Duodenal mucosa (tissue), 2 donors: Measurements from ENCODE around the gene PDC.
"Not testable (repeated sequence)": the region's sequence is repeated elsewhere in the genome, so short reads cannot be mapped to it uniquely, and the experiment has no call there.

Source experiments
- H3K27ac ChIP-seq: one replicate; pipeline ENCODE4 v1.7.0; 2013; ENCODE audit warnings: low read depth, low read length
- H3K27me3 ChIP-seq, 2 donors: one replicate each; pipeline ENCODE4 v1.7.0; 2013; ENCODE audit warnings: low read length in 2 of 2, control low read depth in 1 of 2; ENCODE audit not compliant: insufficient read depth in 2 of 2, control insufficient read depth in 1 of 2
- H3K36me3 ChIP-seq, 2 donors: one replicate each; pipeline ENCODE4 v1.7.0; 2013; ENCODE audit warnings: low read length in 2 of 2, control low read depth in 1 of 2; ENCODE audit not compliant: insufficient read depth in 2 of 2, control insufficient read depth in 1 of 2
- H3K4me1 ChIP-seq, 2 donors: one replicate each; pipeline ENCODE4 v1.7.0; 2013; ENCODE audit warnings: low read length in 2 of 2, control low read depth in 1 of 2; ENCODE audit not compliant: insufficient read depth in 2 of 2, control insufficient read depth in 1 of 2
- H3K4me3 ChIP-seq, 2 donors: one replicate each; pipeline ENCODE4 v1.7.0; 2013; ENCODE audit warnings: low read length in 2 of 2, low read depth in 1 of 2
- H3K9ac ChIP-seq, 2 donors: one replicate each; pipeline ENCODE4 v1.7.0; 2013; ENCODE audit warnings: low read length in 2 of 2, low read depth in 1 of 2
- H3K9me3 ChIP-seq, 2 donors: one replicate each; pipeline ENCODE4 v1.7.0; 2013; ENCODE audit warnings: low read length in 2 of 2, control low read depth in 1 of 2; ENCODE audit not compliant: control insufficient read depth in 1 of 2

PDC gene

GRCh38 chr1:186473047-186473446, 12.1 kb upstream of the PDC start:
- H3K4me3 ChIP-seq, result no peak overlapping the region
- H3K27ac ChIP-seq, result no peak overlapping the region
- no peaks in the 10 kb centered on the region for H3K4me1 ChIP-seq
- no peaks in the 10 kb centered on the region for H3K36me3 ChIP-seq
- no peaks in the 10 kb centered on the region for H3K27me3 ChIP-seq
- H3K9me3 ChIP-seq, result no peaks in the 10 kb centered on the region
- H3K9ac ChIP-seq, result no peak overlapping the region

DNA sequence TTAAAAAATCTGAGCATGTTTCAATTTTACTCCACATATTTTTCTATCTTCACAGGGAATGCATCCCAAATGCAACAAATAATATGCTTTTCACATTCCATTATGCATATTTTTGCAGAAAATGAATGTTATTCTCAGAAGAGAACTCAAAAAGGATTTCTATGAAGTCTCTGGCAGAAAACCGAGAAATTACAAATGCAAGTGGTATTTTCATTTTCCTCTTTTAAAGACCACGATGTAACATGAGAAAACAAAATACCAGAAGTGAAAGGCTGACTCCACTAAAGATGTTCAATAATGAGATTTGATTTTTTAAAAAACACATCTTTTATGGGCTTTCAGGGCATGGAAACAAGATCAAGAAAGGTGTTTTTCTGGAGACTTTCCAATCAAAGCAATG, 5.0 kb upstream of the PDC start:
- H3K9me3 ChIP-seq, result no peaks in the 10 kb centered on the region
- no peaks in the 10 kb centered on the region for H3K27me3 ChIP-seq
- H3K9ac ChIP-seq, result no peak overlapping the region
- H3K4me1 ChIP-seq, result no peaks in the 10 kb centered on the region
- H3K4me3 ChIP-seq, result no peak overlapping the region
- no peaks in the 10 kb centered on the region for H3K36me3 ChIP-seq
- H3K27ac ChIP-seq, result no peak overlapping the region

DNA sequence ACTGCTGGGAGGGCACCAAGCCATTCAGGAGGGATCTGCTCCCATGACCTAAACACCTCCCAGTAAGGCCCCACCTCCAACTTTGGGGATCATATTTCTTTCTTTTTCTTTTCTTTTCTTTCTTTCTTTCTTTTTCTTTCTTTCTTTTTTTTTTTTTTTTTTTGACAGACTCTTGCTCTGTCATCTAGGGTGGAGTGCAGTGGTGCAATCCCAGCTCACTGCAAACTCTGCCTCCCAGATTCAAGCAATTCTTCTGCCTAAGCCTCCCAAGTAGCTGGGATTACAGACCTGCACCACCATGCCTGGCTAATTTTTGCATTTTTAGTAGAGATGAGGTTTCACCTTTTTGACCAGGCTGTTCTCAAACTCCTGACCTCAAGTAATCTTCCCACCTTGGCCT, 4.6 kb upstream of the PDC start:
- not testable (repeated sequence) for H3K4me3 ChIP-seq, H3K27ac ChIP-seq, H3K4me1 ChIP-seq, H3K36me3 ChIP-seq, H3K27me3 ChIP-seq, H3K9ac ChIP-seq, H3K9me3 ChIP-seq

- H3K9me3 ChIP-seq, result no peaks in the 10 kb centered on the region
- H3K9ac ChIP-seq, result no peak overlapping the region
- H3K27me3 ChIP-seq, result no peaks in the 10 kb centered on the region
- H3K4me3 ChIP-seq, result no peak overlapping the region
- H3K27ac ChIP-seq, result no peak overlapping the region
- no peaks in the 10 kb centered on the region for H3K4me1 ChIP-seq
- no peaks in the 10 kb centered on the region for H3K36me3 ChIP-seq
Measured at GRCh38 chr1:186463926-186464325, 3.0 kb upstream of the PDC start.

- H3K27me3 ChIP-seq, result no peaks in the 10 kb centered on the region
- H3K27ac ChIP-seq, result no peak overlapping the region
- H3K36me3 ChIP-seq, result no peaks in the 10 kb centered on the region
- H3K4me3 ChIP-seq, result no peak overlapping the region
- no peaks in the 10 kb centered on the region for H3K4me1 ChIP-seq
- H3K9me3 ChIP-seq, result no peaks in the 10 kb centered on the region
- no peak overlapping the region for H3K9ac ChIP-seq
Measured at GRCh38 chr1:186463511-186463910, 2.6 kb upstream of the PDC start.

DNA sequence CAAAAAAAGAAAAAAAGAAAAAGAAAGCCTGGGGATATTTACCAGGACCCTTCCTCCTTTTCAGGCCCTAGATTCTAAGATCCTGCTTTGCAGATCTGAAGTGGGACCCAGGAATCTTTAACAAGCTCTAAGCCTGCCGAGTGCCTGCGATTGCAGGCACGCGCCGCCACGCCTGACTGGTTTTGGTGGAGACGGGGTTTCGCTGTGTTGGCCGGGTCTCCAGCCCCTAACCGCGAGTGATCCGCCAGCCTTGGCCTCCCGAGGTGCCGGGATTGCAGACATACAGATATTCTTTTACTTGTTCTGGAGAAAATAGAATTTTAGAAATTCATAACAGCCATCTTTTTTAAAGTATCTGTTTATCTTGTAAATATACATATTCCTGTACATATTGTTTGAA, 1.8 kb downstream of the PDC start:
- not testable (repeated sequence) for H3K27ac ChIP-seq, H3K4me3 ChIP-seq, H3K9ac ChIP-seq, H3K4me1 ChIP-seq, H3K27me3 ChIP-seq, H3K9me3 ChIP-seq, H3K36me3 ChIP-seq

- no peak overlapping the region for H3K9ac ChIP-seq
- H3K4me1 ChIP-seq, result no peaks in the 10 kb centered on the region
- no peak overlapping the region for H3K27ac ChIP-seq
- H3K36me3 ChIP-seq, result no peaks in the 10 kb centered on the region
- H3K27me3 ChIP-seq, result no peaks in the 10 kb centered on the region
- no peak overlapping the region for H3K4me3 ChIP-seq
- no peaks in the 10 kb centered on the region for H3K9me3 ChIP-seq
Measured at GRCh38 chr1:186456729-186457255, 4.1 kb downstream of the PDC start.

GRCh38 chr1:186454981-186455380, 5.9 kb downstream of the PDC start:
- Histone ChIP-seq H3K27me3 (no peaks in the 10 kb centered on the region), H3K9me3 (no peaks in the 10 kb centered on the region), H3K4me3 (no peak overlapping the region), H3K36me3 (no peaks in the 10 kb centered on the region), H3K27ac (no peak overlapping the region), H3K9ac (no peak overlapping the region), H3K4me1 (no peaks in the 10 kb centered on the region)

DNA sequence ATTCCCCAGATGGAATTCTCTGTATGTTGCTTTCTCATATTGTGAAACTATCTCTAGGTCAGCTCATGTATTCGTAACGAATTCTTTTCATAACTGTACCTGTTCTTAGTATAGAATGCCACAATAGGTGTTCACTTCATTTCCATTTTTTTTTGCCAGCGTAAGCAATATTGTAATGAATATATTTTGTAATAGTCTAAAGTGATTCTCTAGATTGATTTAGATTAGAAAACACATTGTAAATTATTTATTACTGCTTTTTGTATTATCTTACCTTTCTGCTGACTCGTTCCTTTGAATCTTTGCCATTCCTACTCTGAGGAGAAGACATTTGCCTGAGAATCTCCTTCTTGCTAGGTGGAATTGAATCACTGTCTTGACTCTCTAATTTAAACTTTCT, 14.8 kb downstream of the PDC start:
- Histone ChIP-seq H3K9ac (no peak overlapping the region), H3K4me3 (no peak overlapping the region), H3K27ac (no peak overlapping the region), H3K4me1 (peaks cover 0 to 6% of the 10 kb centered on the region in 2 donors), H3K27me3 (no peaks in the 10 kb centered on the region), H3K9me3 (no peaks in the 10 kb centered on the region), H3K36me3 (no peaks in the 10 kb centered on the region)

DNA sequence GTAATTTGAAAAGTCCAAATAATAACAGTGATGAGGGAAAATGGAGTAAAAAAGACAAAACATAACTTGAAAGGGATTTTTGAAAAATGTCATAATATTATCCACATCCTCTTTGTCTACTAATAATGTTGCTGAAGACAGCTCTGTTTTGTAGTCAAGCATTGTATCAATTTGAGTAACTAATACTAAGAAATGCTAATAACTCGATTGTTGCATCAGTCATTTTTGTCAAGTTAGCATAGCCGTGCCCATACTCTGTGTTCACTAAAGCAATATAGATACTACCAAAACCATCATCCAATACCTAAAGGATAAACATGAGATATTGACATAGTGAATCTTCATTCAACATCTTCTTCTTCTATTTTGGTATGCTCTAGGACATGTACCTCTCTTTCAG, 17.3 kb downstream of the PDC start:
- Histone ChIP-seq H3K9me3 (no peaks in the 10 kb centered on the region), H3K9ac (no peak overlapping the region), H3K4me3 (no peak overlapping the region), H3K4me1 (peaks cover 0 to 6% of the 10 kb centered on the region in 2 donors), H3K27me3 (no peaks in the 10 kb centered on the region), H3K27ac (no peak overlapping the region), H3K36me3 (no peaks in the 10 kb centered on the region)
